Measurements from ENCODE around the gene ALK. TPM values are rescaled to one million over a fixed set of nuclear protein-coding genes. Genes with fewer than 3 reads are reported as not detected.

Gene ALK
- total RNA-seq, 4 donors from 2014 or later: 0.08 to 0.40 (median 0.28) TPM

DNA sequence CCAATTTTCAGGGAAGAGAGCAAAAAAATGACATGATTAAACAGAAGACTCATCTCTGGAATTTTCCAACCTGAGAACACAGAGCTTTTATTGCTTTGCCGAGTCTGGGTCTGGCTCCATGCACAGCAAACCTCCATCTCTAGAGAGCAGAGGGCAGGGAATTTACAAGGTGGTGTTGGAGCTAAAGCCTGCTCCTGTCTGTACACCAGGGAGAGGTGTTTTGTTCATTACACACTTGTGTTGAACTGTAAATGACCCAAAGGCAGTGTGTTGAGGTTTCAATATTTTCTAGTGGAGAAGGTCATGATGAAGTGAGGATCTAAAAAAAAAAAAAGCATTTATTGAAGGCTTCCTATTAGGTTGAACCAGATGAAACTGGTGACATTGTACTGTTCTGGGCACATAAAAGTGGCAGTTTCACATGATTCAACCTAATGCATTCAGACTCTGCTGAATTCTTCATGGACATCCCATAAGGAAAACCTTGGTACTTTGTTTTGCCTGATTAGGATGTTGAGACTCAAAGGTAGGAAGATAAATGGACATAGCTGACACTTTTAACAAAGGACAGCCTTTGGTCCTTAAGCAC, 567.9 kb downstream of the ALK start:
- no peak for TF ChIP-seq CTCF (IDR thresholded peaks at IDR 0.05)
- TF ChIP-seq POLR2A (IDR thresholded peaks at IDR 0.05): no peak
- Histone ChIP-seq H3K36me3 (no peaks in the 10 kb centered on the region), H3K4me3 (replicated peaks in 1 of 3) (no peak overlapping the region), H3K9me3 (no peaks in the 10 kb centered on the region), H3K27me3 (no peaks in the 10 kb centered on the region), H3K4me1 (peaks cover 0 to 7% of the 10 kb centered on the region in 2 donors), H3K27ac (no peak overlapping the region)
- no peak for DNase-seq
- 94 to 96% methylated on average over 1 of the region's 1 CpG for WGBS, 2 donors
- intact Hi-C loops (cut with DNase I): no loop called here

GRCh38 chr2:29351916-29352591, 569.3 kb downstream of the ALK start:
- no peaks in the 10 kb centered on the region for H3K36me3 ChIP-seq
- H3K27me3 ChIP-seq: no peaks in the 10 kb centered on the region
- H3K9me3 ChIP-seq: no peaks in the 10 kb centered on the region
- H3K27ac ChIP-seq: no peak overlapping the region
- TF ChIP-seq CTCF (IDR thresholded peaks at IDR 0.05) (no peak), POLR2A (IDR thresholded peaks at IDR 0.05) (no peak)
- no peak overlapping the region for H3K4me3 ChIP-seq (replicated peaks in 1 of 3)
- WGBS, 2 donors: 90 to 91% methylated on average over 9 of the region's 9 CpGs
- DNase-seq: no peak
- H3K4me1 ChIP-seq: peaks cover 0 to 7% of the 10 kb centered on the region in 2 donors
- intact Hi-C loops (cut with DNase I): no loop called here

DNA sequence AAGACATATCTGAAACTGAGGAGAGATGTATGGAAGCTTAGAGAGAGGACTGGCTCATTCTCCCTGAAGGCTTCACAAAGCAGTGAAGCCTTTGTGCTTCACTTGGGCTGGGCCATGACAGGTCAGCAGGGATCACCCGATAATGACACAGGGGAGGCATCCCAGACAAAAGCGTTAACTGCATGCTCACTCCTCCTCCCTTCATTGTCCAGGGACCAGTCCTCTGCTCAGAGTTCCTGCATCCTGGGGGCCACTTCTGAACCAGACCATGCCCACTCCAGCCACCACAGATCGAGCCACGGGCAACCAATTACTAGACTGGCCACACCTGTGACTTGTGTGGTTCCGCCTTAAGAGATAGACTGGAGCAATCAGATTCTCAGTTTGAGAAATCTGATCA, 570.1 kb downstream of the ALK start:
- TF ChIP-seq POLR2A (IDR thresholded peaks at IDR 0.05) (no peak), CTCF (IDR thresholded peaks at IDR 0.05) (no peak)
- DNase-seq: no peak
- H3K4me3 ChIP-seq (replicated peaks in 1 of 3): no peak overlapping the region
- peaks cover 0 to 1% of the 10 kb centered on the region in 2 donors for H3K4me1 ChIP-seq
- 87 to 91% methylated on average over 5 of the region's 5 CpGs for WGBS, 2 donors
- H3K27ac ChIP-seq: no peak overlapping the region
- H3K9me3 ChIP-seq: no peaks in the 10 kb centered on the region
- intact Hi-C loops (cut with DNase I): no loop called here
- H3K36me3 ChIP-seq: no peaks in the 10 kb centered on the region
- no peaks in the 10 kb centered on the region for H3K27me3 ChIP-seq

DNA sequence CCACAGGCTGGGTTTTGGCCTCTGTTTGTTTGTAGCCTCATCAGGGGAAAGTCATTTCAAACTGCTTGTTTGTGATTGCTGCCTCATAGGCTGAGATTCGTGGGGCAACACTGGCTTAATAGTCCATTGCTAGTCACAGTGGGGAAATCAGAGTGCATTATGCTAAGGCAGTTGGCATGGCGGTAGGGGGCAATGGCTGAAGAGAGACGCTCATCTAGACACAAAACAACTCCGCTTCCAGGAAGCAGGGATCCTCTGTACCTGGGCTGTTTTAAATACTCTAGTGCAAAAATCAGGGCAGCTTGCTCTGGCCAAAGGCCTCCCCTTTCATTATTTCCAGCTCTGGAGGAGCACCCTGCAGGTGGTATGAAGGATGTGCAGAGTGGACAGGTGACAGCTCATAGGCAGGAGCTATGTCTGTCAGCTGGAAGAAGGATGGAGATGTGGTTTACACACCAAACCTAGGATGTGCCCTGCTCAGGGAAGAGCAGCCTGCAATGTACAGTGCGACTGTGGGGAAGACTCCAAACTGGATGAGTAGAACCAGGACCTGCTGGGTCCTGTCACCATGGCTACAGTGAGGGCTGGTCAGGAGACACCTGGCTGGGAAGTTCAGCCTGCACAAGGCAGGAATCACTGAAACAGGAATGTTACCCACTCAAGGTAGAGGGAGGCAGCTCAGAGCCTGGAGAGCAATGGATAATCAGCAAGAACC, 571.9 kb downstream of the ALK start:
- no peak for TF ChIP-seq CTCF (IDR thresholded peaks at IDR 0.05)
- TF ChIP-seq POLR2A (IDR thresholded peaks at IDR 0.05): no peak
- intact Hi-C loops (cut with DNase I): no loop called here
- no peaks in the 10 kb centered on the region for H3K36me3 ChIP-seq
- DNase-seq: no peak
- no peaks in the 10 kb centered on the region for H3K27me3 ChIP-seq
- H3K9me3 ChIP-seq: no peaks in the 10 kb centered on the region
- no peak overlapping the region for H3K27ac ChIP-seq
- WGBS, 2 donors: 86 to 94% methylated on average over 5 of the region's 5 CpGs
- no peaks in the 10 kb centered on the region for H3K4me1 ChIP-seq
- H3K4me3 ChIP-seq (replicated peaks in 1 of 3): no peak overlapping the region

Data from thyroid gland (tissue), 4 donors.